ENCODE data around the gene PPP1R7.

The PPP1R7 gene

DNA sequence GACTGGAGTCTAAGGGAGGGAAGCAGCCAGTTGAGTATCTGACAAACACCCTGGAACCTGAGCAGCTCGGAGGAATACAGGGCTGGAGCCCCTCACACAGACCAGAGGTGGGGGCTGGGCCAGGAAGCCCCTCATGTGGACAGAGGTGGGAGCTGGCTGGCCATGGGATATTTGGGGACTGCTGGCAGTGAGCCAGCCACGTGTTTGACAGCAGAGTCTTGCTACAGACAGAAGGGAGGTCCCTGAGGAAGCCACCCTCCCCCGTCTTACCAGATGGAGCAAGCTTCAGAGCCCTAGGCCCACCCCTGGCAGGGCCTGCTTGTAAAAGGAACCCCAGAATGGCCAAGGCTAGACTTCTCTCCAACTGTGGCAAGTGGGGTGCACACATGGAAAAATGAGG is 44.6 kb upstream of the PPP1R7 start:
- no peak for TF ChIP-seq ZBTB7A (IDR thresholded peaks at IDR 0.05; ENCODE audit: low read depth)
- no peak for TF ChIP-seq TAF1 (IDR thresholded peaks at IDR 0.05; ENCODE audit: low read depth)
- TF ChIP-seq TCF12 (IDR thresholded peaks at IDR 0.05; ENCODE audit: low read depth), result no peak
- no peak for TF ChIP-seq NFIC (IDR thresholded peaks at IDR 0.05)
- no peak for TF ChIP-seq FOXM1 (IDR thresholded peaks at IDR 0.05; ENCODE audit: borderline replicate concordance, low read depth)
- TF ChIP-seq TEAD4 (IDR thresholded peaks at IDR 0.05), result no peak
- TF ChIP-seq, protein P1, sequence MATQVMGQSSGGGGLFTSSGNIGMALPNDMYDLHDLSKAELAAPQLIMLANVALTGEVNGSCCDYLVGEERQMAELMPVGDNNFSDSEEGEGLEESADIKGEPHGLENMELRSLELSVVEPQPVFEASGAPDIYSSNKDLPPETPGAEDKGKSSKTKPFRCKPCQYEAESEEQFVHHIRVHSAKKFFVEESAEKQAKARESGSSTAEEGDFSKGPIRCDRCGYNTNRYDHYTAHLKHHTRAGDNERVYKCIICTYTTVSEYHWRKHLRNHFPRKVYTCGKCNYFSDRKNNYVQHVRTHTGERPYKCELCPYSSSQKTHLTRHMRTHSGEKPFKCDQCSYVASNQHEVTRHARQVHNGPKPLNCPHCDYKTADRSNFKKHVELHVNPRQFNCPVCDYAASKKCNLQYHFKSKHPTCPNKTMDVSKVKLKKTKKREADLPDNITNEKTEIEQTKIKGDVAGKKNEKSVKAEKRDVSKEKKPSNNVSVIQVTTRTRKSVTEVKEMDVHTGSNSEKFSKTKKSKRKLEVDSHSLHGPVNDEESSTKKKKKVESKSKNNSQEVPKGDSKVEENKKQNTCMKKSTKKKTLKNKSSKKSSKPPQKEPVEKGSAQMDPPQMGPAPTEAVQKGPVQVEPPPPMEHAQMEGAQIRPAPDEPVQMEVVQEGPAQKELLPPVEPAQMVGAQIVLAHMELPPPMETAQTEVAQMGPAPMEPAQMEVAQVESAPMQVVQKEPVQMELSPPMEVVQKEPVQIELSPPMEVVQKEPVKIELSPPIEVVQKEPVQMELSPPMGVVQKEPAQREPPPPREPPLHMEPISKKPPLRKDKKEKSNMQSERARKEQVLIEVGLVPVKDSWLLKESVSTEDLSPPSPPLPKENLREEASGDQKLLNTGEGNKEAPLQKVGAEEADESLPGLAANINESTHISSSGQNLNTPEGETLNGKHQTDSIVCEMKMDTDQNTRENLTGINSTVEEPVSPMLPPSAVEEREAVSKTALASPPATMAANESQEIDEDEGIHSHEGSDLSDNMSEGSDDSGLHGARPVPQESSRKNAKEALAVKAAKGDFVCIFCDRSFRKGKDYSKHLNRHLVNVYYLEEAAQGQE (IDR thresholded peaks at IDR 0.05; ENCODE audit: low read depth), result no peak
- TF ChIP-seq YY1 (IDR thresholded peaks at IDR 0.05; ENCODE audit: low read depth), result no peak
- TF ChIP-seq RAD21 (IDR thresholded peaks at IDR 0.05; ENCODE audit: low read depth), result no peak
- TF ChIP-seq CEBPB (IDR thresholded peaks at IDR 0.05), result no peak
- TF ChIP-seq, protein P2, sequence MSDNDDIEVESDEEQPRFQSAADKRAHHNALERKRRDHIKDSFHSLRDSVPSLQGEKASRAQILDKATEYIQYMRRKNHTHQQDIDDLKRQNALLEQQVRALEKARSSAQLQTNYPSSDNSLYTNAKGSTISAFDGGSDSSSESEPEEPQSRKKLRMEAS (IDR thresholded peaks at IDR 0.05), result no peak
- no peak for TF ChIP-seq CREB1 (IDR thresholded peaks at IDR 0.05; ENCODE audit: low read depth)
- no peak for TF ChIP-seq EGR1 (IDR thresholded peaks at IDR 0.05)

DNA sequence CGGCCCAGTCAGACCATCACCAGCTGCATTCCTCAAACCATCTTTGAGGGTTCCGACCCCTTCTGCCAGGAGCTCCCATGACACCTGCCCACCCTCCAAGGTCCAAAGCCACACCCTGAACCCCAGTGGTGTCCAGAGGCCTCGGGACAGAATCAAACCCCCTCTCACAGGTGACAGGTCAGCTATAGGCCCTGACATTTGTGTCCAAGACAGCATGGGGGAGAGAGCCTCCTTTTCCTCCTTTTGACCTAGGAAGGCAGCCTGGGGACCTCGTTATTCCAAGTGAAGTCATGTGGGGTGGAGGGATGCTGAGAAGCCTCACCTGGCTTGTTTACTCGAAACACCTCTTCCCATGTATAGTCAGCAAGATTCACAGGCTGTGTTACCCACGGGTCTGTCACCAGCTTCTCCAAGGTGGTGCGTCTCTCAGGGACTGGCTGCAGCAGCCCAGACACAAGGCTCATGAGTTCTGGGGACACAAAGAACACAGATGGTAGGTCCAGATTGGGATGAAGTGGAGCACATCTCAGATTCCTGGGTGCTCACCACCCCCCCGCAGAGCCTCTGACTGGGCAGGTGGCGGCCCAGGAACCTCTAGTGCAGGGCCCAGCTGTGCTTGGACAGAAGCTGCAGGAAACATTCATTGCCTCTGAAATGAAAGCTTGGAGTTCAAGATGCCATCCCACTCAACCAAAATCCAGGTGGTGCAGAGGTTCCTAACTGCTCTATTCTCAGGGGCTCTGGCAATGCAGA is 43.1 kb upstream of the PPP1R7 start:
- no peak for TF ChIP-seq EP300 (IDR thresholded peaks at IDR 0.05; ENCODE audit: borderline replicate concordance)
- no peak for TF ChIP-seq TAF1 (IDR thresholded peaks at IDR 0.05; ENCODE audit: low read depth)
- TF ChIP-seq RAD21 (IDR thresholded peaks at IDR 0.05; ENCODE audit: low read depth), result no peak
- TF ChIP-seq, protein P3, sequence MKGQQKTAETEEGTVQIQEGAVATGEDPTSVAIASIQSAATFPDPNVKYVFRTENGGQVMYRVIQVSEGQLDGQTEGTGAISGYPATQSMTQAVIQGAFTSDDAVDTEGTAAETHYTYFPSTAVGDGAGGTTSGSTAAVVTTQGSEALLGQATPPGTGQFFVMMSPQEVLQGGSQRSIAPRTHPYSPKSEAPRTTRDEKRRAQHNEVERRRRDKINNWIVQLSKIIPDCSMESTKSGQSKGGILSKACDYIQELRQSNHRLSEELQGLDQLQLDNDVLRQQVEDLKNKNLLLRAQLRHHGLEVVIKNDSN (IDR thresholded peaks at IDR 0.05), result no peak
- no peak for TF ChIP-seq CEBPB (IDR thresholded peaks at IDR 0.05)
- no peak for TF ChIP-seq TEAD4 (IDR thresholded peaks at IDR 0.05)
- no peak for TF ChIP-seq EGR1 (IDR thresholded peaks at IDR 0.05)
- TF ChIP-seq ZBTB7A (IDR thresholded peaks at IDR 0.05; ENCODE audit: low read depth), result no peak

DNA sequence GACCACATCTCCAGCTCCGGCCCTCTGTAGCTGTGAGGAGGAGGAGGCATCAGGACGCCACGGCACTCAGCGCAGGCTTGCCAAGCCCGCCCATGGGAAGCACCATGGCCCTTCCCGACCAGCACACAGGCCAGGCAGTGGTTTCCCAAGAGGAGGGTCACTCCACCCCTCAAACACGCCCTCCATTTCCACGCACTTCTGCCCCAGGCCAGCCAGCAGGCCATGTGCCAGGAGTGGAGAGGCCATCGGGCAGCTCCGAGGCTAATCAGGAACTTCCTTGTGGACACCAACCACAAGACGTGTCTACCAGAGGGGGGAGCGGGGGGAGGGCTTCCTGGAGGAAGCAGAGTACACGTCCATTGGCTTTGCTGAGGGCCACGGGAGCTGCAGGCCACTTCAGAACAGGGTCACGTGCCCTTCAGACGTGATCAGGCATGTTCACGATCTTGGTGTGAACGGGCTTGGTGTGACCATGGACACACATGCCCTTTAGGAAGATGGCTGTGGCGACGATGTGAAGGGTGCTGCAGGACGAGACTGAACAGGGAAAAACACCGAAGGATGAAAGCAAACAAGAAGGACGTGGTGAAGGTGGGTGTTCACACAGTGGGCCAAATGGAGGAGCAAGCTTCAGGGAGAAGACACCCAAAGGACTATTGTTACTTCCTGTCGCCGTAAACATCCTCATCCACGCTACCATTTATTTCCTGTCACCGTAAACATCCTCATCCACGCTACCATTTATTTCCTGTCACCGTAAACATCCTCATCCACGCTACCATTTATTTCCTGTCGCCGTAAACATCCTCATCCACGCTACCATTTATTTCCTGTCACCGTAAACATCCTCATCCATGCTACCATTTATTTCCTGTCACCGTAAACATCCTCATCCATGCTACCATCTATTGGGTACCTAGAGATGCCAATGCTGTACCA is 41.7 kb upstream of the PPP1R7 start:
- TF ChIP-seq EGR1 (IDR thresholded peaks at IDR 0.05) (no peak), TAF1 (IDR thresholded peaks at IDR 0.05; ENCODE audit: low read depth) (no peak), TCF12 (IDR thresholded peaks at IDR 0.05; ENCODE audit: low read depth) (no peak), EP300 (IDR thresholded peaks at IDR 0.05; ENCODE audit: borderline replicate concordance) (no peak), NFIC (IDR thresholded peaks at IDR 0.05) (no peak), YY1 (IDR thresholded peaks at IDR 0.05; ENCODE audit: low read depth) (no peak)
- TF ChIP-seq, protein P3 (IDR thresholded peaks at IDR 0.05), result no peak

DNA sequence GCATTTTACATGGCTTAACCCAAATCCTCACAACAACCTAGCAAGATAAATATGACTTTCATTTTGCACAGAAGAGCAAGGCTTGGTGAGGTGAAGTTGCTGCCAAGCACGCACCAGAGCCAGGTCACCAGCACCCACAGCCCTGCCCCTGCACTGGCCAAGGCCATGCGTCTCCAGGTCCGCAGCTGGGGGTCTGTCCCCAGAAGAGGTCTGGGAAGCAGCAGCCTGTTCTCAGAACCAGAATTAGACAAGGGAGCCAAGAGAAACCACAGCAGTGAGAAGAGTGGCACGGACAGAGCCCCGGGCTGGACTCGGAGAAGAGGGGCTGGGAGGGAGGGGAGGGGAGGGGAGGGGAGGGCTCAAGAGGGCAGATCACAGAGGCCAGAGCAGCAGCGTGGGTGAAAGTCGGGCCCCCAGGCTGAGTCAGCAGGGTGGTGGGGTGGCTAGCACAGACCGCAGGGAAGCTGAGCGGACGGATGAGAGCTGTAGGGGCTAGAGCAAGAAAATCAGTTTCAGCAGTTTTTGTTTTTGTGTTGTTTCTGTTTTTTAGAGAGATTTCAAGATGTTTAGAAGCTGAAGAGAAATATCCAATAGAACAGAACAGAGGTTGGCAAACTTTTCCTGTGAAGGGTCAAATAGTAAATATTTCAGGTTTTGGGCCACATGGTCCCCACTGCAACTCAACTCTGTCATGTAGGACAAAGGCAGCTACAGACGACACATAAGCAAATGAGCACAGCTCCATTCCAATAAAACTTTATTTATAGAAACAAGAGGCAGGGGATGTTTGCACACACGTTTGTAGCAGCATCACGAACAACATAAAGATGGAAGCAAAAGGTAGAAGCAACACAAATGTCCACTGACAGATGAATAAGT is 40.8 kb upstream of the PPP1R7 start:
- TF ChIP-seq ZBTB7A (IDR thresholded peaks at IDR 0.05; ENCODE audit: low read depth) (no peak), YY1 (IDR thresholded peaks at IDR 0.05; ENCODE audit: low read depth) (no peak), TAF1 (IDR thresholded peaks at IDR 0.05; ENCODE audit: low read depth) (no peak), NFIC (IDR thresholded peaks at IDR 0.05) (no peak), CREB1 (IDR thresholded peaks at IDR 0.05; ENCODE audit: low read depth) (no peak), CEBPB (IDR thresholded peaks at IDR 0.05) (no peak), TEAD4 (IDR thresholded peaks at IDR 0.05) (no peak), EGR1 (IDR thresholded peaks at IDR 0.05) (no peak), RAD21 (IDR thresholded peaks at IDR 0.05; ENCODE audit: low read depth) (no peak), FOXM1 (IDR thresholded peaks at IDR 0.05; ENCODE audit: borderline replicate concordance, low read depth) (no peak)
- TF ChIP-seq, protein P3 (IDR thresholded peaks at IDR 0.05), result no peak
- TF ChIP-seq, protein P1 (IDR thresholded peaks at IDR 0.05; ENCODE audit: low read depth), result no peak
- TF ChIP-seq, protein P2 (IDR thresholded peaks at IDR 0.05), result no peak

Measured in Ishikawa (cell line).